ENCODE data around the gene RAD23B.

RAD23B gene

GRCh38 chr9:107335331-107335730 is 52.3 kb downstream of the RAD23B start:
- DNase-seq (ENCODE audit: low read depth in 2 of 2) = no peak

- no peak for DNase-seq (ENCODE audit: low read depth in 2 of 2)
Observed at GRCh38 chr9:107336718-107337360, 53.8 kb downstream of the RAD23B start.

DNA sequence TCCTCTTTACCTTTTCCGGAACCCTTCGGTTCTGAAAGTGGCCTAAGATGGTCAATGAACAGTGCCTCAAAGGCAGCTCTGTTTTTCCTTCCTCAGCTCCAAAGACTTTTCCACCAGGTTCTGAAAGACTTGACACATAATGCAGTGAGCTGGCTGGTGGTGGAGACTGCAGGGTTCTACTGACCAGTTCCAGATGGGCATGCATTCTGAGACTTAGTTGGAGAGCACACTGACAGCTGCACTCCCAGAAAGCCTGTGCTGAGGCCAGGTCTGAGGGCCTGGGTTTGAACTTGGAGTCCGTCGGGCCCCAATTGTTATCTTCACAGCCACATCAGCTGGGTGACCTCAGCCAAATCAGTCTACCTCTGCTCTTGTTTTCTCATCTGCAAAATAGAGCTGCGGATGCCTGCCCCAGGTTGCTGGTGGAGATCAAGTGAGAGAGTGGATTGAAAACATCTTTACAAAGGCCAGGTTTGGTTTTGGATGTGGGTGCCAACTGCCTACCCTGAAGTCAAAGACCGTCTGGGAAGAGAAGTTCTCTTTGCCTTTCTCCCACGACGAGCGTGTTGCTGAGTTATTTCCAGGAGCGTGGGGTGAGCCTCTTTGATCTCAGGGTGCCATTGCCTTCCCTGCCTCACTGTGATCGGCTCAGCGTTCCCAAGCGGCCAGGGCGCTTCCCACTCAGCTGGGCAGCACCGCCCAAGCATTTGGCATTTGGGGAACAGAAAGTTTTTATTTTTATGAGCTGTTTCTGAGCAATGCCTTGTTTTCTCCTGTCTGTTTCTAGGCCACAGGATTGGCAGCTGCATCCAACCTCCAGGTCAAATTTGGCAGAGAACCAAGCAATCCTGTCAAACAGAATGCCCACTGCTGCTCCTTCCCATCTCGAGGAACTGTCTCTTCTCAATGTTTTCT is 54.9 kb downstream of the RAD23B start:
- DNase-seq (ENCODE audit: low read depth in 2 of 2) = no peak

- DNase-seq (ENCODE audit: low read depth in 2 of 2) = no peak
Observed at GRCh38 chr9:107338911-107339659, 56.0 kb downstream of the RAD23B start.

DNA sequence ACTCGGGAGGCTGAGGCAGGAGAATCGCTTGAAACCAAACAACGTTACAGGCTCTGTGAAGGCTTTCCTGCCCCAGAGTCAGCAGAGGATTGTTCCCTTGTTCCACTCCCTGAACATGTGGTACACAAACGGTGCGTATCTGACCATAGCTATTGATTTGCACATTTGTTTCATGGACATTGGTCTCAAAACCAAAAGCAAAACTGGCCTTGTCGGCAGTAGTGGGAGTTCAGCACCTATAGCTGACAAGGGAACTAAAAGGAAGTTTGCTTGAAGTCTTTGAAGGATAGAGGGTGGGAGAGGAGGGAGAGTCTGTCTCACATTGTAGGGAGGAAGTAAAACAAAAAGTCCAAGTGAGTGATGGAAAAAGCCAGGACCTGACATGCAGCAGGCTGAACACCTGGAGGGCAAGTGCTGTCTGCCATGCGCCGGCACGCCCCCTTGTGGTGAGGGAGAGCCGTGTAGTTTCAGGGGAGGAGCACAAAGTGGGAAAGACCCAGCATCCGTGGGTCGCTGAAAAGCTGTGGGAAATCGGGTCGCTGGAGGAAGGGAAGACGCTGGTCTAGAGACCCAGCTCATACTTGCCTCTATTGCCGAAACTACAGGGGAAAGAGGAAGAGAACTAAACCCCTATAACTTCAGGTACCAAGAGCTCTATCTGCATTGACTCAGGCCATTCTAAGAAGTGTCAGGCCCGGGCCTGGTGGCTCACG is 58.0 kb downstream of the RAD23B start:
- peak; percentile 61 to 66 for DNase-seq (ENCODE audit: low read depth in 2 of 2)

DNA sequence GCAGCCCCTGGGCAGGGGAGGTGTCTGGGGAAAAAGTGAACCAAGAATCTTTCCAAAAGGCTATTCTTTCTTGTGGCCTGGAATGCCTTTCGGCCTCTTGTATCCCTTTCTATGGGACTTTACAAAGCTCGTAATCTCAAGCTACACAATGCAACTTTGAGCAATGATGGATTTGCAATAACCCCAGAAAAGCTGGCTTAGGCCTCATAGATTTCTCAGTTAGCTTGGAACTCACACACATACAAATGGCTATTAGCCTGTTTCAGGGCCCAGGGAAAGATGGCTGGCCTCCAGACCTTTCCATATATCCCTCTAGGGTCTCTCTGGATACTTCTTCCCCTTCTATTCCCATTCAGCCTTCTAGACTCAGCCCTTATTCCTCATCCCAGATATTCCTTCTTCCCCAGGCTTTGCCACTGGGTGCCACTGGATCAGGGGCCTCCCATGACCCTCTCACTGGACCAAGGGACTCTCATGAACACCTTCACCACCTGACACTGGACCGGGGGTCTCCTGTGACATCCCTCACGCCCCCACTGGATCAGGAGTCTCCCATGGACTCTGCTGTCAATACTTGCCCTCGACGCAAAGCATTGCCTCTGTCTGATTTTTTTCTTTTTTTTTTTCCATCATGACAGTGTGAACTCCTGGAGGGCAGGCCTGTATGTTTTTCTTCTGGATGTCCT is 59.5 kb downstream of the RAD23B start:
- no peak for DNase-seq (ENCODE audit: low read depth in 2 of 2)

- DNase-seq (ENCODE audit: low read depth in 2 of 2) = no peak
Observed at GRCh38 chr9:107345327-107345726, 62.2 kb downstream of the RAD23B start.

DNA sequence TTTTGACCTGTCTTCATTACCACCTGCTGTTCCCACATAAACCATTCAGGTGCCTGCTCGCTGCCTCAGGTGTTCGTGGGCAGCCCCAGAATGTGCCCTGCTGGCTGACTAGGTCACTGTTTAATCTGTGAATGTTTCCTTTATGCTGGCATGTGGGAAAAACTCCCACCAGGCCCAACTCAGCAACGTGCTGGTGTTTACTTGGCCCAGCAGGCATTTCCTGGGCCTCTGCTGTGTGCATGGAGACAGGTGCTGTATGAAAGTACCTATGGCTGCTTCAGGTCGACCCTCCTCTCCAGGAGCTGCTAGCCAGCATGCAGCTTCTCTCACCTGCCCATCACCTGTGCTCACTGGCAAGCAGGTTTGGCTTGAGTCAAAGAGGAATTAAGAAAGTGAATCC is 65.8 kb downstream of the RAD23B start:
- DNase-seq (ENCODE audit: low read depth in 2 of 2) = no peak

DNA sequence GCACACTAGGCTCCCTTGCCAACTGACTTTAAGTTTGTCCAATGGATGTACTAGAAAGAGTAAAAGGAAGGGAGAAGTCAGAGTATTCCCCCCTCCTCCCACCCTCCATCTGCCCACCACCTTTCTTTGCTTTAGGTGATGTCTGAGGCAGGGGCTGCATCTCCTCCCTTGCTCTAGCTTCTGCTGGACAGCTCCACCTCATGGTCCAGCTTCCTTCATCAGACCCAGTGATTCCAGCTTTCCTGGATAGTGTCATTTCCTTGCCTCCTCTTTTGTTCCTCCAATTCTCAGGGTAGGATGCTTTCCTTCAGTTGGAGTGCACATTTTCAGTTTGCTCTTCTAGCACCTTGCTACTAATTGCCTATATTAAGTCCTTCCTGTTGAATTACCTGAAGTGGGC is 67.4 kb downstream of the RAD23B start:
- no peak for DNase-seq (ENCODE audit: low read depth in 2 of 2)

DNA sequence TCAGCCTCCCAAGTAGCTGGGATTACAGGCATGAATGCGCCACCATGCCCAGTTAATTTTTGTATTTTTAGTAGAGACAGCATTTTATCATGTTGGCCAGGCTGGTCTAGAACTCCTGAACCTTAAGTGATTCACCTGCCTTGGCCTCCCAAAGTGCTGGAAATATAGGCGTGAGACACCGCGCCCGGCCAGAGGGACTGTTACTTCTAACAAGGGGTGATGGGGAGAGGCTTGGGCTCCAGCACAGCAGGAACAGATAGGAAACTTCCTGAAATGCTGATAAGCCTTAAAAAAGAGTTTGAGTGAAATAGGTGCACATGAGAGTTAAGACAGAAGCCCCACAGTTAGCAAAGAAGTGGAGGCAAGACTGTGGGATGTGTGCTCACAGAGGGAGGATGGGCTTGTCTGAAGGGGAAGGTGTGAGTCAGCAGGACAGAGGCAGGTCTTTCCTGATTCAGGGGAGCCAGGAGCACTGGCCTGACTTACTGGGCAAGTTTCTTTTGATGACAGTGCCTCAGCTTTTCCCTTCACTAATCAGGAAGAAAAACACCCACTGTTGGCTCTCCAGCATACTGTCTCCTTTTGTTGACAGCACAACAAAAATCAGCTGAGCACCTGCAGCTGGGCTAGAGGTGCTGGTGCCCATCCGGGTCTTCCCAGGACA is 68.4 kb downstream of the RAD23B start:
- DNase-seq (ENCODE audit: low read depth in 2 of 2) = no peak

DNA sequence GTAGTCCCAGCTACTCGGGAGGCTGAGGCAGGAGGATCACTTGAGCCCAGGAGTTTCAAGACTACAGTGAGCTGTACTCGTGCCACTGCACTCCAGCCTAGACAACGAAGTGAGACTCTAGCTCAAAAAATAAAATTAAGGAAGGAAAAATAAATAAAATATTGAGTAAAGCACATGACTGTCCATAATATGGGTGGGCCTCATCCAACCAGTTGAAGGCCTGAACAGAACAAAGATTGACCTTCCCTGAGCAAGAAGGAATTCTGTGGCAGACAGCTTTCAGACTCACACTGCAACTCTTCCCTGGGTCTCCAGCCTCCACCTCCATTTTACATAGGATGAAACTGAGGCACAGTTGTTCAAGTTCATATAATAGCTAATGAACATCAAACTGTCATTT is 72.3 kb downstream of the RAD23B start:
- DNase-seq (ENCODE audit: low read depth in 2 of 2) = no peak

GRCh38 chr9:107358986-107359385 is 75.9 kb downstream of the RAD23B start:
- no peak for DNase-seq (ENCODE audit: low read depth in 2 of 2)

- no peak for DNase-seq (ENCODE audit: low read depth in 2 of 2)
Observed at GRCh38 chr9:107360098-107360497, 77.0 kb downstream of the RAD23B start.

GRCh38 chr9:107361816-107362215 is 78.7 kb downstream of the RAD23B start:
- no peak for DNase-seq (ENCODE audit: low read depth in 2 of 2)

- no peak for DNase-seq (ENCODE audit: low read depth in 2 of 2)
Observed at GRCh38 chr9:107363516-107364152, 80.6 kb downstream of the RAD23B start.

GRCh38 chr9:107367727-107368502 is 84.8 kb downstream of the RAD23B start:
- DNase-seq (ENCODE audit: low read depth in 2 of 2) = no peak

GRCh38 chr9:107368696-107369095 is 85.6 kb downstream of the RAD23B start:
- DNase-seq (ENCODE audit: low read depth in 2 of 2) = no peak

DNA sequence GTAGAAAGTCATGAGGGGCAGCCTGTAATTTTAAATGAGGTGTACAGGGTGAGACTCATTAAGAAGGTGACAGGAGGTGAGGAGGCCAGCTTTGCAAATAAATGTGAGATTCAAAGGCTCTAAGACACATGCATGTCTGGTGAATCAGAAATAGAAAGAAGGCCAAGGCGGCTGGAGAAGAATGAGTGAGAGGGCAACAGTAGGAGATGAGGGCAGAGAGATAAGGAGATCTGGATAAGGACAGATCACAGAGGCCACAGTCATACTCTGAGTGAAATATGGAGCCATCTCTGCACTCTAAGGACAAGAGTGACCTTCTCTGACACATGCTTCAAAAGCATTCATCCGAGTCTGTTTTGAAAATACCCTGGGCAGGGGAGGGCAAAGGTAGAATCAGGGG is 90.7 kb downstream of the RAD23B start:
- DNase-seq (ENCODE audit: low read depth in 2 of 2) = no peak

DNA sequence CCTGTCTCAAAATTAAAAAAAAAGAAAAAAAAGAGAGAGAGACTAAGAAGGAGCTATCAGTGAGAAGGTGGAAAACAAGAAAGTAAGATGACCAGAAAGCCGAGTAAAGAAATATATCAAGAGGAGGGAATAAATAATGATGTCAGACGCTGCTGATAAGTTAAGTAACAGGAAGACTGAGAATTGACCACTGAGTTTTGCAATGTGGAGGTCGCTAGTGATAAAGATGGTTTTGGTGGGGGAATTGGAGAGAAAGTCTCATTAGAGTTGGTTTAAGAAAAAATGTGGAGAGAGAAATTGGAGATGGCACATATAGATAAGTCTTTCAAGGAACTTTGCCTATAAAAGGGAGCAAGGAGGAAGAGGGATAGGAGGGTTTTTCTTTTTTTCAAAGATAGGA is 91.9 kb downstream of the RAD23B start:
- no peak for DNase-seq (ENCODE audit: low read depth in 2 of 2)
